GM12878 (cell line): ENCODE results near the gene TECTB.

Experiments
- BCLAF1 ChIP-seq: fragments of 450-650 bp; IDR thresholded peaks from 2 replicates; pipeline ENCODE4 v1.6.1; 2017; ENCODE audit warnings: antibody characterized with exemption, mild to moderate bottlenecking, moderate library complexity
- CTCF ChIP-seq, 3 experiments: IDR thresholded peaks in 2 of 3; conservative IDR thresholded peaks in 1 of 3; 2 replicates each; pipeline ENCODE4 v1.5.1; 2011; ENCODE audit warnings: low read depth in 3 of 3, low read length in 3 of 3, mild to moderate bottlenecking in 3 of 3, control low read depth in 2 of 3, moderate library complexity in 2 of 3, inconsistent platforms in 1 of 3, mixed read lengths in 1 of 3; ENCODE audit not compliant: control insufficient read depth in 2 of 3, insufficient read depth in 1 of 3; ENCODE audit errors: extremely low read depth in 1 of 3
- FOS ChIP-seq: IDR thresholded peaks from 3 replicates; pipeline ENCODE4 v1.6.1; 2011; ENCODE audit warnings: borderline replicate concordance; ENCODE audit not compliant: insufficient read length; ENCODE audit errors: extremely low read depth
- PML ChIP-seq: IDR thresholded peaks from 2 replicates; pipeline ENCODE4 v1.6.1; 2012; ENCODE audit warnings: low read length, inconsistent platforms
- POLR2A ChIP-seq: IDR thresholded peaks from 2 replicates; pipeline ENCODE4 v1.6.1; 2011; ENCODE audit warnings: low read depth, mild to moderate bottlenecking, low read length
- SRF ChIP-seq, 2 experiments: IDR thresholded peaks; 2 replicates each; pipeline ENCODE4 v1.6.1; 2011; ENCODE audit warnings: low read depth in 2 of 2, low read length in 2 of 2, mild to moderate bottlenecking in 1 of 2, moderate library complexity in 1 of 2
- STAT1 ChIP-seq: fragments of 450-650 bp; conservative IDR thresholded peaks from 2 replicates; pipeline ENCODE4 v1.6.1; 2014; ENCODE audit warnings: antibody characterized with exemption, mild to moderate bottlenecking
- ZBTB40 ChIP-seq: fragments of 450-650 bp; IDR thresholded peaks from 2 replicates; pipeline ENCODE4 v1.6.1; 2016; ENCODE audit warnings: mild to moderate bottlenecking, moderate library complexity, borderline replicate concordance

- TF ChIP-seq SRF (IDR thresholded peaks at IDR 0.05; ENCODE audit: low read depth in 2 of 2, low read length in 2 of 2) (no peak), BCLAF1 (no peak), FOS (no peak), CTCF (IDR thresholded peaks at IDR 0.05 in 2 of 3, conservative IDR thresholded peaks at IDR 0.05 in 1 of 3; ENCODE audit: control insufficient read depth in 2 of 3, extremely low read depth in 1 of 3, insufficient read depth in 1 of 3, low read depth in 3 of 3, low read length in 3 of 3) (no peak), PML (no peak), ZBTB40 (no peak), POLR2A (no peak), STAT1 (no peak)
Measured at GRCh38 chr10:112353046-112353445, 69.8 kb downstream of the TECTB start.
